H54 (cell line): ENCODE measurements around the gene RASA3.
"Not testable (repeated sequence)": the region's sequence is repeated elsewhere in the genome, so short reads cannot be mapped to it uniquely, and the experiment has no call there.

ENCODE experiments used
- DNase-seq: peaks from one replicate; pipeline ENCODE4 v3.0.0; 2011; ENCODE audit warnings: low spot score, mixed read lengths; ENCODE audit not compliant: insufficient read length
- FAIRE-seq: peaks from 3 replicates; lab custom pipeline; 2011; peaks lifted over from hg19 to GRCh38; lab: Jason Lieb, UNC
- POLR2A ChIP-seq: IDR thresholded peaks from 2 replicates; pipeline ENCODE4 v1.6.1; 2011; ENCODE audit warnings: low read depth, mild to moderate bottlenecking, low read length

The RASA3 gene

GRCh38 chr13:114112826-114113322, 19.5 kb downstream of the RASA3 start:
- no peak for DNase-seq
- FAIRE-seq, result no peak
- no peak for TF ChIP-seq POLR2A

GRCh38 chr13:114112231-114112825, 20.1 kb downstream of the RASA3 start:
- TF ChIP-seq POLR2A, result no peak
- no peak for DNase-seq
- FAIRE-seq, result no peak

- DNase-seq (no peak), FAIRE-seq (no peak)
- TF ChIP-seq POLR2A, result no peak
These were observed 20.8 kb downstream of the RASA3 start for GRCh38 chr13:114111577-114111976.

- not testable (repeated sequence) for FAIRE-seq, DNase-seq
These were observed 21.6 kb downstream of the RASA3 start for GRCh38 chr13:114110830-114111189.

GRCh38 chr13:114110091-114110829, 22.2 kb downstream of the RASA3 start:
- no peak for TF ChIP-seq POLR2A
- FAIRE-seq (no peak), DNase-seq (no peak)

GRCh38 chr13:114109641-114110041, 22.8 kb downstream of the RASA3 start:
- FAIRE-seq (no peak), DNase-seq (no peak)
- TF ChIP-seq POLR2A, result no peak

DNA sequence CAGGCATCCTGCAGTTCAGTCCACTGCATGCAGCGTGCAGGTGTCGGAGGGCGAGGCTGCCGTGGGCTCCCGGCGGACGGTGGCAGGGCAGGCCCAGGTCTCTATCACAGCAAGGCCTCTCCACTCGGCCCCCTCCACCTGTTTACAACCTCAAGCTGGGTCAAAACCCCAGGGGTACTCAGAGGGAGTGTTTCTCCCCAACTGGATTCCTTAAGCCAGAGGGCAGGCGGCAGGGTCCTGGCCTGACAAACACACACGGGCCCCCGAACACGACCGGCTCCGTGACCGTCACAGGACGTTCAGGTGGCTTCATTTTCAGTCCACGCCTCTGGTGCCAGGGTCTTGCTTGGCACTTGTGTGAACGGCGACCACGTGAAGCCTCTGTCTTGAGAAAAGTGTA, 23.5 kb downstream of the RASA3 start:
- TF ChIP-seq POLR2A, result no peak
- FAIRE-seq (no peak), DNase-seq (no peak)

DNA sequence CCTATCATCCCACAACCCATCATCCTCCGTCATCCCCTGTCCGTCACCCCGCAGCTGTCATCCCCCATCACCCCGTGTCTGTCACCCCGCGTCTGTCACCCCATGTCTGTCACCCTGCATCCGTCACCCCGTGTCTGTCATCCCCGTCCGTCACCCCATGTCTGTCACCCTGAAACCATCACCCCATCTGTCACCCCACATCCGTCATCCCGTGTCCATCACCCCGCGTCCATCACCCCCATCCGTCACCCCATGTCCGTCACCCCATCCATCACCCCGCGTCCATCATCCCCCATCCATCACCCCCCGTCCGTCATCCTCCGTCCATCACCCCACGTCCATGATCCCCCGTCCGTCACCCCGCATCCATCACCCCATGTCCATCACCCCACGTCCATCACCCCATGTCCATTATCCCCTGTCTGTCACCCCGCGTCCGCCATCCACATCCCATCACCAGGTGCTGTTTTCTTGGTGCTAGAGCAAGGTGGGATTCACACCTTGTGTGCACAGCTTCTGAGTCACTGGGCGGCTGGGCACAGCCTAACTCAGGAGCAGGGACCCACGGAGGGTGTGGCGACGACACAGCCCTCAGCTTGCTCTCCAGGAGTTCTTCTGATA, 24.2 kb downstream of the RASA3 start:
- FAIRE-seq, result no peak
- no peak for TF ChIP-seq POLR2A
- no peak for DNase-seq

- DNase-seq, result no peak
- FAIRE-seq, result no peak
- TF ChIP-seq POLR2A, result no peak
These were observed 24.7 kb downstream of the RASA3 start for GRCh38 chr13:114107686-114108081.

GRCh38 chr13:114106991-114107685, 25.3 kb downstream of the RASA3 start:
- no peak for FAIRE-seq
- TF ChIP-seq POLR2A, result no peak
- no peak for DNase-seq

- FAIRE-seq (no peak), DNase-seq (no peak)
- no peak for TF ChIP-seq POLR2A
These were observed 25.9 kb downstream of the RASA3 start for GRCh38 chr13:114106526-114106925.

GRCh38 chr13:114105521-114106225, 26.8 kb downstream of the RASA3 start:
- DNase-seq (no peak), FAIRE-seq (no peak)
- TF ChIP-seq POLR2A, result no peak

GRCh38 chr13:114104655-114105520, 27.5 kb downstream of the RASA3 start:
- no peak for TF ChIP-seq POLR2A
- no peak for FAIRE-seq
- no peak for DNase-seq
